EL (cell line): ENCODE measurements around the gene GALNTL6.
"Not testable (repeated sequence)": the region's sequence is repeated elsewhere in the genome, so short reads cannot be mapped to it uniquely, and the experiment has no call there.

Experiments
- DNase-seq: peaks from one replicate; pipeline ENCODE4 v3.0.0-alpha.2; 2016

GALNTL6 gene

GRCh38 chr4:172688534-172688933 lies 875.3 kb downstream of the GALNTL6 start:
- DNase-seq, result no peak

GRCh38 chr4:172691552-172691951 lies 878.3 kb downstream of the GALNTL6 start:
- no peak for DNase-seq

GRCh38 chr4:172692701-172693100 lies 879.5 kb downstream of the GALNTL6 start:
- DNase-seq, result no peak

GRCh38 chr4:172698256-172698655 lies 885.1 kb downstream of the GALNTL6 start:
- DNase-seq, result no peak

GRCh38 chr4:172705565-172705964 lies 892.4 kb downstream of the GALNTL6 start:
- DNase-seq, result no peak

- no peak for DNase-seq
Measured at GRCh38 chr4:172706000-172706399, 892.8 kb downstream of the GALNTL6 start.

GRCh38 chr4:172707622-172708021 lies 894.4 kb downstream of the GALNTL6 start:
- DNase-seq, result no peak

GRCh38 chr4:172708184-172708583 lies 895.0 kb downstream of the GALNTL6 start:
- DNase-seq, result no peak

- DNase-seq, result no peak
Measured at GRCh38 chr4:172709376-172709775, 896.2 kb downstream of the GALNTL6 start.

- DNase-seq, result no peak
Measured at GRCh38 chr4:172716291-172716690, 903.1 kb downstream of the GALNTL6 start.

- no peak for DNase-seq
Measured at GRCh38 chr4:172721659-172722058, 908.5 kb downstream of the GALNTL6 start.

- DNase-seq, result peak; percentile 47
Measured at GRCh38 chr4:172725581-172725980, 912.4 kb downstream of the GALNTL6 start.

GRCh38 chr4:172726001-172726423 lies 912.8 kb downstream of the GALNTL6 start:
- DNase-seq, result peak; percentile 39

- DNase-seq, result no peak
Measured at GRCh38 chr4:172727631-172728030, 914.4 kb downstream of the GALNTL6 start.

- not testable (repeated sequence) for DNase-seq
Measured at GRCh38 chr4:172733645-172734044, 920.4 kb downstream of the GALNTL6 start.

- DNase-seq, result no peak
Measured at GRCh38 chr4:172734555-172734954, 921.4 kb downstream of the GALNTL6 start.

GRCh38 chr4:172736046-172736445 lies 922.8 kb downstream of the GALNTL6 start:
- no peak for DNase-seq

- no peak for DNase-seq
Measured at GRCh38 chr4:172740434-172740833, 927.2 kb downstream of the GALNTL6 start.

- DNase-seq, result no peak
Measured at GRCh38 chr4:172750910-172751309, 937.7 kb downstream of the GALNTL6 start.

GRCh38 chr4:172751550-172751949 lies 938.3 kb downstream of the GALNTL6 start:
- no peak for DNase-seq

- DNase-seq, result peak; percentile 80
Measured at GRCh38 chr4:172758586-172759340, 945.6 kb downstream of the GALNTL6 start.

GRCh38 chr4:172760512-172760911 lies 947.3 kb downstream of the GALNTL6 start:
- no peak for DNase-seq

- no peak for DNase-seq
Measured at GRCh38 chr4:172762895-172763294, 949.7 kb downstream of the GALNTL6 start.

GRCh38 chr4:172770787-172771186 lies 957.6 kb downstream of the GALNTL6 start:
- DNase-seq, result no peak

- DNase-seq, result no peak
Measured at GRCh38 chr4:172772781-172773180, 959.6 kb downstream of the GALNTL6 start.
